Measurements from ENCODE around the gene SETBP1.

SETBP1 gene

GRCh38 chr18:44959013-44959412 lies 278.3 kb downstream of the SETBP1 start:
- TF ChIP-seq, protein P1, sequence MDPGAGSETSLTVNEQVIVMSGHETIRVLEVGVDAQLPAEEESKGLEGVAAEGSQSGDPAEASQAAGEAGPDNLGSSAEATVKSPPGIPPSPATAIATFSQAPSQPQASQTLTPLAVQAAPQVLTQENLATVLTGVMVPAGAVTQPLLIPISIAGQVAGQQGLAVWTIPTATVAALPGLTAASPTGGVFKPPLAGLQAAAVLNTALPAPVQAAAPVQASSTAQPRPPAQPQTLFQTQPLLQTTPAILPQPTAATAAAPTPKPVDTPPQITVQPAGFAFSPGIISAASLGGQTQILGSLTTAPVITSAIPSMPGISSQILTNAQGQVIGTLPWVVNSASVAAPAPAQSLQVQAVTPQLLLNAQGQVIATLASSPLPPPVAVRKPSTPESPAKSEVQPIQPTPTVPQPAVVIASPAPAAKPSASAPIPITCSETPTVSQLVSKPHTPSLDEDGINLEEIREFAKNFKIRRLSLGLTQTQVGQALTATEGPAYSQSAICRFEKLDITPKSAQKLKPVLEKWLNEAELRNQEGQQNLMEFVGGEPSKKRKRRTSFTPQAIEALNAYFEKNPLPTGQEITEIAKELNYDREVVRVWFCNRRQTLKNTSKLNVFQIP (CRISPR knock-in tag; IDR thresholded peaks at IDR 0.05; ENCODE audit: borderline replicate concordance, low read depth): no peak
- no peak for TF ChIP-seq RARB (CRISPR knock-in tag; IDR thresholded peaks at IDR 0.05)
- TF ChIP-seq, protein P2, sequence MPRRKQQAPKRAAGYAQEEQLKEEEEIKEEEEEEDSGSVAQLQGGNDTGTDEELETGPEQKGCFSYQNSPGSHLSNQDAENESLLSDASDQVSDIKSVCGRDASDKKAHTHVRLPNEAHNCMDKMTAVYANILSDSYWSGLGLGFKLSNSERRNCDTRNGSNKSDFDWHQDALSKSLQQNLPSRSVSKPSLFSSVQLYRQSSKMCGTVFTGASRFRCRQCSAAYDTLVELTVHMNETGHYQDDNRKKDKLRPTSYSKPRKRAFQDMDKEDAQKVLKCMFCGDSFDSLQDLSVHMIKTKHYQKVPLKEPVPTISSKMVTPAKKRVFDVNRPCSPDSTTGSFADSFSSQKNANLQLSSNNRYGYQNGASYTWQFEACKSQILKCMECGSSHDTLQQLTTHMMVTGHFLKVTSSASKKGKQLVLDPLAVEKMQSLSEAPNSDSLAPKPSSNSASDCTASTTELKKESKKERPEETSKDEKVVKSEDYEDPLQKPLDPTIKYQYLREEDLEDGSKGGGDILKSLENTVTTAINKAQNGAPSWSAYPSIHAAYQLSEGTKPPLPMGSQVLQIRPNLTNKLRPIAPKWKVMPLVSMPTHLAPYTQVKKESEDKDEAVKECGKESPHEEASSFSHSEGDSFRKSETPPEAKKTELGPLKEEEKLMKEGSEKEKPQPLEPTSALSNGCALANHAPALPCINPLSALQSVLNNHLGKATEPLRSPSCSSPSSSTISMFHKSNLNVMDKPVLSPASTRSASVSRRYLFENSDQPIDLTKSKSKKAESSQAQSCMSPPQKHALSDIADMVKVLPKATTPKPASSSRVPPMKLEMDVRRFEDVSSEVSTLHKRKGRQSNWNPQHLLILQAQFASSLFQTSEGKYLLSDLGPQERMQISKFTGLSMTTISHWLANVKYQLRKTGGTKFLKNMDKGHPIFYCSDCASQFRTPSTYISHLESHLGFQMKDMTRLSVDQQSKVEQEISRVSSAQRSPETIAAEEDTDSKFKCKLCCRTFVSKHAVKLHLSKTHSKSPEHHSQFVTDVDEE (CRISPR knock-in tag; IDR thresholded peaks at IDR 0.05): no peak
- TF ChIP-seq, protein P3, sequence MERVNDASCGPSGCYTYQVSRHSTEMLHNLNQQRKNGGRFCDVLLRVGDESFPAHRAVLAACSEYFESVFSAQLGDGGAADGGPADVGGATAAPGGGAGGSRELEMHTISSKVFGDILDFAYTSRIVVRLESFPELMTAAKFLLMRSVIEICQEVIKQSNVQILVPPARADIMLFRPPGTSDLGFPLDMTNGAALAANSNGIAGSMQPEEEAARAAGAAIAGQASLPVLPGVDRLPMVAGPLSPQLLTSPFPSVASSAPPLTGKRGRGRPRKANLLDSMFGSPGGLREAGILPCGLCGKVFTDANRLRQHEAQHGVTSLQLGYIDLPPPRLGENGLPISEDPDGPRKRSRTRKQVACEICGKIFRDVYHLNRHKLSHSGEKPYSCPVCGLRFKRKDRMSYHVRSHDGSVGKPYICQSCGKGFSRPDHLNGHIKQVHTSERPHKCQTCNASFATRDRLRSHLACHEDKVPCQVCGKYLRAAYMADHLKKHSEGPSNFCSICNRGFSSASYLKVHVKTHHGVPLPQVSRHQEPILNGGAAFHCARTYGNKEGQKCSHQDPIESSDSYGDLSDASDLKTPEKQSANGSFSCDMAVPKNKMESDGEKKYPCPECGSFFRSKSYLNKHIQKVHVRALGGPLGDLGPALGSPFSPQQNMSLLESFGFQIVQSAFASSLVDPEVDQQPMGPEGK (CRISPR knock-in tag; IDR thresholded peaks at IDR 0.05; ENCODE audit: borderline replicate concordance): no peak
- TF ChIP-seq ZNF8 (CRISPR knock-in tag; IDR thresholded peaks at IDR 0.05): no peak
- no peak for TF ChIP-seq CSRNP3 (CRISPR knock-in tag; IDR thresholded peaks at IDR 0.05)
- no peak for TF ChIP-seq ARNTL (CRISPR knock-in tag; IDR thresholded peaks at IDR 0.05; ENCODE audit: borderline replicate concordance, low read depth)
- TF ChIP-seq ZNF565 (CRISPR knock-in tag; conservative IDR thresholded peaks at IDR 0.05; ENCODE audit: low read depth): no peak
- no peak for TF ChIP-seq TCF4 (CRISPR knock-in tag; IDR thresholded peaks at IDR 0.05; ENCODE audit: borderline replicate concordance)
- TF ChIP-seq PPARA (CRISPR knock-in tag; IDR thresholded peaks at IDR 0.05; ENCODE audit: borderline replicate concordance): no peak
- TF ChIP-seq ESRRG (CRISPR knock-in tag; IDR thresholded peaks at IDR 0.05): no peak
- no peak for TF ChIP-seq ZFP3 (CRISPR knock-in tag; IDR thresholded peaks at IDR 0.05)
- no peak for TF ChIP-seq ZNF70 (CRISPR knock-in tag; IDR thresholded peaks at IDR 0.05)
- no peak for TF ChIP-seq BACH2 (CRISPR knock-in tag; IDR thresholded peaks at IDR 0.05; ENCODE audit: borderline replicate concordance)
- TF ChIP-seq, protein P4, sequence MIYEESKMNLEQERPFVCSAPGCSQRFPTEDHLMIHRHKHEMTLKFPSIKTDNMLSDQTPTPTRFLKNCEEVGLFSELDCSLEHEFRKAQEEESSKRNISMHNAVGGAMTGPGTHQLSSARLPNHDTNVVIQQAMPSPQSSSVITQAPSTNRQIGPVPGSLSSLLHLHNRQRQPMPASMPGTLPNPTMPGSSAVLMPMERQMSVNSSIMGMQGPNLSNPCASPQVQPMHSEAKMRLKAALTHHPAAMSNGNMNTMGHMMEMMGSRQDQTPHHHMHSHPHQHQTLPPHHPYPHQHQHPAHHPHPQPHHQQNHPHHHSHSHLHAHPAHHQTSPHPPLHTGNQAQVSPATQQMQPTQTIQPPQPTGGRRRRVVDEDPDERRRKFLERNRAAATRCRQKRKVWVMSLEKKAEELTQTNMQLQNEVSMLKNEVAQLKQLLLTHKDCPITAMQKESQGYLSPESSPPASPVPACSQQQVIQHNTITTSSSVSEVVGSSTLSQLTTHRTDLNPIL (CRISPR knock-in tag; IDR thresholded peaks at IDR 0.05; ENCODE audit: low read depth): no peak
- TF ChIP-seq OSR1 (CRISPR knock-in tag; IDR thresholded peaks at IDR 0.05): no peak
- no peak for ATAC-seq

DNA sequence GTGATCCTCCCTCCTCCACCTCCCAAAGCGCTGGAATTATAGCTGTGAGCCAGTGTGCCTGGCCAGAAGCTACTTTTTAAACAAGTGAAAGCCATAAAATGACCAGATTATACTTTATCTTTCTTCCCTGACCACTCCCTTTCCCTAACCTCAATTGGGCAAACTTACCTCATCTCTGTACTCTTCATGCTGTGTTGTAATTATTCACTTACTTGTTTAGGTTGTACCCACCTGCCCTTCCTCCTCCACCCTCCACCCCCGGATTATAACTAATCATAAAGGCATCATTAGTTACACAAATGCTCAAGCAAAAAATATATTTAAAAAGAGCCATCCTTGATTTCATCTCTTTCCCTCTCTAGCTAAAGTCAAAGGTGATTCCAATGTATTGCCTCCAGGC lies 279.9 kb downstream of the SETBP1 start:
- ATAC-seq: no peak
- TF ChIP-seq, protein P2 (CRISPR knock-in tag; IDR thresholded peaks at IDR 0.05): no peak
- TF ChIP-seq TOX (CRISPR knock-in tag; IDR thresholded peaks at IDR 0.05; ENCODE audit: borderline replicate concordance): no peak
- TF ChIP-seq ESRRG (CRISPR knock-in tag; IDR thresholded peaks at IDR 0.05): no peak
- TF ChIP-seq, protein P1 (CRISPR knock-in tag; IDR thresholded peaks at IDR 0.05; ENCODE audit: borderline replicate concordance, low read depth): no peak
- no peak for TF ChIP-seq ZNF70 (CRISPR knock-in tag; IDR thresholded peaks at IDR 0.05)
- no peak for TF ChIP-seq GLIS3 (CRISPR knock-in tag; IDR thresholded peaks at IDR 0.05)
- no peak for TF ChIP-seq BACH2 (CRISPR knock-in tag; IDR thresholded peaks at IDR 0.05; ENCODE audit: borderline replicate concordance)
- TF ChIP-seq CSRNP3 (CRISPR knock-in tag; IDR thresholded peaks at IDR 0.05): no peak
- TF ChIP-seq CSDC2 (CRISPR knock-in tag; IDR thresholded peaks at IDR 0.05): no peak
- TF ChIP-seq OSR1 (CRISPR knock-in tag; IDR thresholded peaks at IDR 0.05): no peak
- TF ChIP-seq PPARA (CRISPR knock-in tag; IDR thresholded peaks at IDR 0.05; ENCODE audit: borderline replicate concordance): no peak
- no peak for TF ChIP-seq ZC3H10 (CRISPR knock-in tag; IDR thresholded peaks at IDR 0.05)

Data from SK-N-SH treated with all-trans-retinoic acid at 6 μM for 48 hours (cell line).